ENCODE data around the gene IER5. TPM values are rescaled to one million over a fixed set of nuclear protein-coding genes. Genes with fewer than 3 reads are reported as not detected.

IER5 gene
- total RNA-seq, 4 donors from 2014 or later, result 6.3 to 10.7 (median 8.2) TPM

DNA sequence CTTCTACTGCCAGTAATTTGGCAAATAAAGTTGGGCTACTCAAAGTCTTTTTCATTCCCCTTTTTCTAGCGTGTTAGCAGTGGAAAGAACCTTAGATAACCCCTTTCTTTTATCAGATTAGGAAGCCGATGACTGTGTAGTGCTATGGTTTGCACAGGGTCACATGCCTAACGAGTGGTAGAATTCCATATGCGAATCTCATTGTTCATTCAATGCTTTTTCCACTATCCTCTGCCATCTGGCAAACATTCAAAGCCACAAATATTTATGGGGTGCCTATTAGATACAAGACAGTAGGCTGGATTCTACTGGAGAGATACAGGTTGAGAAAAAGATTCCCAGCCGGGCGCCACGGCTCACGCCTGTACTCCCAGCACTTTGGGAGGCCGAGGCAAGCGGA lies 14.9 kb upstream of the IER5 start:
- Histone ChIP-seq H3K4me3 (no peak overlapping the region), H3K4me1 (no peaks in the 10 kb centered on the region), H3K36me3 (no peaks in the 10 kb centered on the region), H3K27me3 (no peaks in the 10 kb centered on the region), H3K27ac (no peak overlapping the region), H3K9me3 (no peaks in the 10 kb centered on the region)
- no peak for DNase-seq
- TF ChIP-seq, protein P1, sequence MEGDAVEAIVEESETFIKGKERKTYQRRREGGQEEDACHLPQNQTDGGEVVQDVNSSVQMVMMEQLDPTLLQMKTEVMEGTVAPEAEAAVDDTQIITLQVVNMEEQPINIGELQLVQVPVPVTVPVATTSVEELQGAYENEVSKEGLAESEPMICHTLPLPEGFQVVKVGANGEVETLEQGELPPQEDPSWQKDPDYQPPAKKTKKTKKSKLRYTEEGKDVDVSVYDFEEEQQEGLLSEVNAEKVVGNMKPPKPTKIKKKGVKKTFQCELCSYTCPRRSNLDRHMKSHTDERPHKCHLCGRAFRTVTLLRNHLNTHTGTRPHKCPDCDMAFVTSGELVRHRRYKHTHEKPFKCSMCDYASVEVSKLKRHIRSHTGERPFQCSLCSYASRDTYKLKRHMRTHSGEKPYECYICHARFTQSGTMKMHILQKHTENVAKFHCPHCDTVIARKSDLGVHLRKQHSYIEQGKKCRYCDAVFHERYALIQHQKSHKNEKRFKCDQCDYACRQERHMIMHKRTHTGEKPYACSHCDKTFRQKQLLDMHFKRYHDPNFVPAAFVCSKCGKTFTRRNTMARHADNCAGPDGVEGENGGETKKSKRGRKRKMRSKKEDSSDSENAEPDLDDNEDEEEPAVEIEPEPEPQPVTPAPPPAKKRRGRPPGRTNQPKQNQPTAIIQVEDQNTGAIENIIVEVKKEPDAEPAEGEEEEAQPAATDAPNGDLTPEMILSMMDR (IDR thresholded peaks at IDR 0.05), result no peak
- TF ChIP-seq POLR2A (IDR thresholded peaks at IDR 0.05), result no peak

DNA sequence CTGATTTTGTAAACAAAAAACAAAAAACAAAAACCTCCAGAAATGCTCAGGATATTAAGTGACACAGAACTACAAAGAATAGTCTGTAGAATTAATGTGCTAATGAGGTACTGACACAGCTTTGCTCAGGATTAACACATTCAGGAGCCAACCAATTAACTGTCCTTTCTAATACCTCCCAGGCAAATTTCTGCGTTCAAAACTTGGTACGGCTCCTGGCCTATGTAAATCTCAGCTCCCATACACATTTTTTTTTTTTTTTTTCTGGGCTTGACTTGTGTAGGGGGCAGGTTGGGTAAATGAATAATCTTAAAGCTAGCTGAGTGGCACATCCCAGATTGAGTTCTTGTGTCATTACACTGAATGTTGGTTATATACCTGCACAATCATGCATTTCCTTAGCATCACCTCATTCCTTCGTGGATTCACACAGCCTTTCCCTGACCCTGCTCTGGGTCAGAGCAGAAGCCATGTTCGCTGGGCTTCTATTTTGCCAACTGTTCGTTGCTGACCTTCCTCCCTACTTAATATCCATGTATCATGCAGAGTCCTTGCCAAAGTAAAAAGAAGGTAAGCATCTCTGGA lies 12.6 kb upstream of the IER5 start:
- Histone ChIP-seq H3K27me3 (no peaks in the 10 kb centered on the region), H3K9me3 (no peaks in the 10 kb centered on the region), H3K4me3 (no peak overlapping the region), H3K27ac (no peak overlapping the region), H3K36me3 (no peaks in the 10 kb centered on the region), H3K4me1 (no peaks in the 10 kb centered on the region)
- no peak for DNase-seq
- TF ChIP-seq POLR2A (IDR thresholded peaks at IDR 0.05), result no peak
- TF ChIP-seq, protein P1 (IDR thresholded peaks at IDR 0.05), result no peak

DNA sequence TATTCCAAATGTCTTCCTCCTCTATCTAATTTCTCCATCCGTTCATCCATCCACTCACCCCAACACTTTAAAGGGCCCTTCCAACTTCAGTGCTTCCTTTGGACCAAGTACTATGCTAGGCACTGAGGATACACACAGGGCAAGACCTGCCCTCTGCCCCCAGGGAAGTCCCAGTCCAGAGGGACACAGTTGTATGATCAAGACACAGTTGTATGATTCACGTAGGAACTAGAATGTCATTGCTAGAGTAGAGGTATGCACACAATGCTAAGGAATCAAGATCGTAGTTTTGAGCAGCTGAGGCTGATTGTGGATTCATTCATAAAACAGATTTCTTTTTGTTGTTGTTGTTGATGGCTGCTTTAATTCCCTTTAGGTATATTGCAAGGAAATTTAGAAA lies 11.6 kb upstream of the IER5 start:
- Histone ChIP-seq H3K9me3 (no peaks in the 10 kb centered on the region), H3K4me1 (no peaks in the 10 kb centered on the region), H3K4me3 (no peak overlapping the region), H3K36me3 (no peaks in the 10 kb centered on the region), H3K27me3 (no peaks in the 10 kb centered on the region), H3K27ac (no peak overlapping the region)
- TF ChIP-seq, protein P1 (IDR thresholded peaks at IDR 0.05), result no peak
- TF ChIP-seq POLR2A (IDR thresholded peaks at IDR 0.05), result no peak
- no peak for DNase-seq

- H3K4me1 ChIP-seq, result no peaks in the 10 kb centered on the region
- H3K4me3 ChIP-seq, result no peak overlapping the region
- H3K36me3 ChIP-seq, result no peaks in the 10 kb centered on the region
- TF ChIP-seq, protein P1 (IDR thresholded peaks at IDR 0.05), result no peak
- no peak for TF ChIP-seq POLR2A (IDR thresholded peaks at IDR 0.05)
- no peaks in the 10 kb centered on the region for H3K9me3 ChIP-seq
- DNase-seq, result no peak
- H3K27me3 ChIP-seq, result no peaks in the 10 kb centered on the region
- no peak overlapping the region for H3K27ac ChIP-seq
Observed at GRCh38 chr1:181077576-181078242, 10.8 kb upstream of the IER5 start.

DNA sequence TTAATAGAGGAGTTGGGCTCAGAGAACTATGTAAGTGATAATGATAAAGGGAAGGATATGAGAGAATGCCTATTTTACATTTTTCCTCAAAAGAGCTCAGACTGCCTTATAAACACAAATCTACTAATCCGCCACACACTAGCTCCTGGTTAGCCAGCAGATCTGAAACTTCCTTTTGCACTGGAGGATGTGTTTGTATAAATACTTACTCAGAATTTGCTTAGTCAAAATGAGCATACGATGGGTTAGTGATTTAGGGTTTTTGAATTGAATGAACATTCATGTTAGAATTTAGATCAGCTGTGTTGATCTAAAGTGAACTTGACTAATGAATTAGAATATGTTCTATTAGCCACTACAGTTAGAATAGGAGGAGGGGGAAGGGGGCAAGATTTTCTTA lies 9.1 kb upstream of the IER5 start:
- Histone ChIP-seq H3K27ac (no peak overlapping the region), H3K4me3 (no peak overlapping the region), H3K9me3 (no peaks in the 10 kb centered on the region), H3K36me3 (no peaks in the 10 kb centered on the region), H3K4me1 (no peaks in the 10 kb centered on the region), H3K27me3 (no peaks in the 10 kb centered on the region)
- no peak for TF ChIP-seq POLR2A (IDR thresholded peaks at IDR 0.05)
- TF ChIP-seq, protein P1 (IDR thresholded peaks at IDR 0.05), result no peak
- no peak for DNase-seq

Measured in Peyer's patch (tissue), 4 donors.